Measurements from ENCODE around the gene ATN1. TPM values are rescaled to one million over a fixed set of nuclear protein-coding genes. Genes with fewer than 3 reads are reported as not detected.
A peak's percentile ranks its signal among the peaks of the same experiment; 100 is the strongest.

ATN1 gene
- total RNA-seq, 5 donors from 2014 or later (not counting 1 experiment from before 2014, with no cell fraction given) = 34.7 to 44.3 (median 41.7) TPM

GRCh38 chr12:6899837-6900519 is 27.8 kb upstream of the ATN1 start:
- ATAC-seq (replicated peaks in 1 of 4) (no peak), DNase-seq (peak in 1 of 35 experiments; percentile 29)
- 35% methylated on average over 6 of the region's 10 CpGs for WGBS (ENCODE audit: insufficient coverage)
- H3K9me3 ChIP-seq = no peaks in the 10 kb centered on the region
- ChIA-PET CTCF (interaction anchor here (0.5 to 1.0 kb wide), 3 partner anchors 27 to 290 kb away, joined by 3 to 5 read pairs (median 3); partner anchors contain the start of gene SPSB2 (in 1 of the 2)), POLR2A (no interaction called here)
- H3K27ac ChIP-seq (ENCODE audit: low read length) = no peak overlapping the region
- peaks cover 8 to 10% of the 10 kb centered on the region in 2 experiments for H3K4me1 ChIP-seq (ENCODE audit: control insufficient read depth in 1 of 2, extremely low read depth in 1 of 2, insufficient read depth in 2 of 2, low read length in 2 of 2)
- peaks cover 5 to 7% (median 7%) of the 10 kb centered on the region in 3 donors for H3K4me1 Mint-ChIP-seq
- H3K27ac Mint-ChIP-seq = no peak overlapping the region
- H3K36me3 Mint-ChIP-seq = no peaks in the 10 kb centered on the region
- H3K4me3 ChIP-seq (ENCODE audit: control insufficient read depth in 1 of 2, extremely low read depth in 1 of 2, low read length in 1 of 2) = no peak overlapping the region
- no peak overlapping the region for H3K4me3 Mint-ChIP-seq
- no peaks in the 10 kb centered on the region for H3K27me3 ChIP-seq (replicated peaks in 1 of 2; ENCODE audit: control insufficient read depth in 2 of 2, extremely low read depth in 1 of 2, insufficient read depth in 2 of 2, low read length in 1 of 2)
- no peaks in the 10 kb centered on the region for H3K27me3 Mint-ChIP-seq
- H3K36me3 ChIP-seq (ENCODE audit: control insufficient read depth in 2 of 2, extremely low read depth in 1 of 2, insufficient read depth in 1 of 2, low read length in 1 of 2) = no peaks in the 10 kb centered on the region
- H3K9me3 Mint-ChIP-seq = no peaks in the 10 kb centered on the region

- ChIA-PET CTCF (interaction anchor here (0.5 to 1.6 kb wide), 4 partner anchors 11 to 481 kb away, joined by 3 to 6 read pairs (median 4); partner anchors contain the start of genes C12orf57 (in 1 of the 2) and RNU7-1 (in 1 of the 2)), POLR2A (interaction anchor here in 1 of 2 donors (0.6 kb wide), 1 partner anchor 171 kb away, joined by 4 read pairs; no protein-coding TSS in a partner anchor)
- H3K27me3 ChIP-seq (replicated peaks in 1 of 2; ENCODE audit: control insufficient read depth in 2 of 2, extremely low read depth in 1 of 2, insufficient read depth in 2 of 2, low read length in 1 of 2) = no peaks in the 10 kb centered on the region
- H3K27ac ChIP-seq (ENCODE audit: low read length) = no peak overlapping the region
- peaks cover 5 to 7% (median 7%) of the 10 kb centered on the region in 3 donors for H3K4me1 Mint-ChIP-seq
- H3K27me3 Mint-ChIP-seq = no peaks in the 10 kb centered on the region
- H3K36me3 ChIP-seq (ENCODE audit: control insufficient read depth in 2 of 2, extremely low read depth in 1 of 2, insufficient read depth in 1 of 2, low read length in 1 of 2) = no peaks in the 10 kb centered on the region
- no peaks in the 10 kb centered on the region for H3K9me3 ChIP-seq
- DNase-seq (no peak), ATAC-seq (replicated peaks in 1 of 4) (no peak)
- no peaks in the 10 kb centered on the region for H3K9me3 Mint-ChIP-seq
- H3K4me3 ChIP-seq (ENCODE audit: control insufficient read depth in 1 of 2, extremely low read depth in 1 of 2, low read length in 1 of 2) = no peak overlapping the region
- no peaks in the 10 kb centered on the region for H3K36me3 Mint-ChIP-seq
- peaks cover 8 to 15% of the 10 kb centered on the region in 2 experiments for H3K4me1 ChIP-seq (ENCODE audit: control insufficient read depth in 1 of 2, extremely low read depth in 1 of 2, insufficient read depth in 2 of 2, low read length in 2 of 2)
- H3K27ac Mint-ChIP-seq = no peak overlapping the region
- WGBS (ENCODE audit: insufficient coverage) = 80% methylated on average over 1 of the region's 4 CpGs
- H3K4me3 Mint-ChIP-seq = no peak overlapping the region
Observed at GRCh38 chr12:6902448-6902847, 25.3 kb upstream of the ATN1 start.

- Histone ChIP-seq H3K27ac (ENCODE audit: low read length) (peak overlapping the region; percentile 93), H3K9me3 (no peaks in the 10 kb centered on the region), H3K4me3 (ENCODE audit: control insufficient read depth in 1 of 2, extremely low read depth in 1 of 2, low read length in 1 of 2) (no peak overlapping the region), H3K4me1 (ENCODE audit: control insufficient read depth in 1 of 2, extremely low read depth in 1 of 2, insufficient read depth in 2 of 2, low read length in 2 of 2) (peaks cover 8 to 15% of the 10 kb centered on the region in 2 experiments), H3K27me3 (replicated peaks in 1 of 2; ENCODE audit: control insufficient read depth in 2 of 2, extremely low read depth in 1 of 2, insufficient read depth in 2 of 2, low read length in 1 of 2) (no peaks in the 10 kb centered on the region), H3K36me3 (ENCODE audit: control insufficient read depth in 2 of 2, extremely low read depth in 1 of 2, insufficient read depth in 1 of 2, low read length in 1 of 2) (no peaks in the 10 kb centered on the region)
- Mint-ChIP-seq H3K27ac (no peak overlapping the region), H3K4me1 (peaks cover 5 to 7% (median 7%) of the 10 kb centered on the region in 3 donors), H3K27me3 (no peaks in the 10 kb centered on the region), H3K36me3 (no peaks in the 10 kb centered on the region), H3K4me3 (no peak overlapping the region), H3K9me3 (no peaks in the 10 kb centered on the region)
- ATAC-seq (replicated peaks in 1 of 4) (no peak), DNase-seq (no peak)
- ChIA-PET CTCF (interaction anchor here (0.6 to 1.5 kb wide), 3 partner anchors 13 to 34 kb away, joined by 4 to 6 read pairs (median 4); no protein-coding TSS in a partner anchor), POLR2A (interaction anchor here in 1 of 2 donors (0.5 to 1.5 kb wide), 2 partner anchors 16 to 51 kb away, joined by 3 to 4 read pairs; partner anchors contain the start of gene USP5)
- WGBS (ENCODE audit: insufficient coverage) = 100% methylated on average over 1 of the region's 1 CpG
Observed at GRCh38 chr12:6903722-6904121, 24.0 kb upstream of the ATN1 start.

GRCh38 chr12:6904280-6905276 is 23.2 kb upstream of the ATN1 start, which contains the start of gene LRRC23:
TSS of gene LRRC23 (plus strand) at chr12:6904822. CDS start at chr12:6905634, 812 bp downstream.
- H3K9me3 ChIP-seq = no peaks in the 10 kb centered on the region
- H3K36me3 ChIP-seq (ENCODE audit: control insufficient read depth in 2 of 2, extremely low read depth in 1 of 2, insufficient read depth in 1 of 2, low read length in 1 of 2) = no peaks in the 10 kb centered on the region
- H3K27ac ChIP-seq (ENCODE audit: low read length) = peak within 1 kb of the TSS; percentile 93
- Mint-ChIP-seq H3K4me3 (no peak within 1 kb of the TSS), H3K27me3 (no peaks in the 10 kb centered on the region), H3K27ac (no peak within 1 kb of the TSS), H3K36me3 (no peaks in the 10 kb centered on the region), H3K4me1 (peaks cover 4 to 5% (median 4%) of the 10 kb centered on the region in 3 donors), H3K9me3 (no peaks in the 10 kb centered on the region)
- WGBS (ENCODE audit: insufficient coverage) = 5% methylated on average over 27 of the region's 34 CpGs
- ChIA-PET POLR2A (interaction anchor here (0.5 to 1.5 kb wide), 7 partner anchors 9 to 52 kb away, joined by 3 to 12 read pairs (median 4); partner anchors contain the start of genes C12orf57 (in 1 of the 2), RNU7-1 (in 1 of the 2) and USP5 (in 1 of the 2)), CTCF (interaction anchor here (0.5 to 1.9 kb wide), 9 partner anchors 13 to 240 kb away, joined by 3 to 11 read pairs (median 4); partner anchors contain the start of gene SPSB2 (in 1 of the 2))
- H3K4me1 ChIP-seq (ENCODE audit: control insufficient read depth in 1 of 2, extremely low read depth in 1 of 2, insufficient read depth in 2 of 2, low read length in 2 of 2) = peaks cover 8 to 15% of the 10 kb centered on the region in 2 experiments
- DNase-seq (peak; percentile 87 to 99 (median 96)), ATAC-seq (replicated peaks in 1 of 4) (peak; percentile 97 to 98 (median 98))
- no peaks in the 10 kb centered on the region for H3K27me3 ChIP-seq (replicated peaks in 1 of 2; ENCODE audit: control insufficient read depth in 2 of 2, extremely low read depth in 1 of 2, insufficient read depth in 2 of 2, low read length in 1 of 2)
- H3K4me3 ChIP-seq (ENCODE audit: control insufficient read depth in 1 of 2, extremely low read depth in 1 of 2, low read length in 1 of 2) = peak within 1 kb of the TSS; percentile 68 to 83

- Histone ChIP-seq H3K27me3 (replicated peaks in 1 of 2; ENCODE audit: control insufficient read depth in 2 of 2, extremely low read depth in 1 of 2, insufficient read depth in 2 of 2, low read length in 1 of 2) (no peaks in the 10 kb centered on the region), H3K4me3 (ENCODE audit: control insufficient read depth in 1 of 2, extremely low read depth in 1 of 2, low read length in 1 of 2) (peak overlapping the region; percentile 68 to 83), H3K4me1 (ENCODE audit: control insufficient read depth in 1 of 2, extremely low read depth in 1 of 2, insufficient read depth in 2 of 2, low read length in 2 of 2) (peaks cover 8 to 15% of the 10 kb centered on the region in 2 experiments), H3K36me3 (ENCODE audit: control insufficient read depth in 2 of 2, extremely low read depth in 1 of 2, insufficient read depth in 1 of 2, low read length in 1 of 2) (no peaks in the 10 kb centered on the region), H3K27ac (ENCODE audit: low read length) (peak overlapping the region; percentile 93), H3K9me3 (no peaks in the 10 kb centered on the region)
- ATAC-seq (replicated peaks in 1 of 4) (no peak), DNase-seq (no peak)
- H3K4me3 Mint-ChIP-seq = no peak overlapping the region
- no peaks in the 10 kb centered on the region for H3K27me3 Mint-ChIP-seq
- ChIA-PET CTCF (interaction anchor here (0.6 to 1.9 kb wide), 8 partner anchors 11 to 241 kb away, joined by 3 to 11 read pairs (median 4); partner anchors contain the start of gene SPSB2 (in 1 of the 2)), POLR2A (interaction anchor here (0.6 to 1.7 kb wide), 7 partner anchors 8 to 53 kb away, joined by 3 to 12 read pairs (median 4); partner anchors contain the start of genes C12orf57 (in 1 of the 2), RNU7-1 (in 1 of the 2), SPSB2 (in 1 of the 2) and USP5 (in 1 of the 2))
- WGBS (ENCODE audit: insufficient coverage) = 100% methylated on average over 2 of the region's 5 CpGs
- H3K4me1 Mint-ChIP-seq = peaks cover 0 to 2% (median 0%) of the 10 kb centered on the region in 3 donors
- no peaks in the 10 kb centered on the region for H3K9me3 Mint-ChIP-seq
- no peaks in the 10 kb centered on the region for H3K36me3 Mint-ChIP-seq
- no peak overlapping the region for H3K27ac Mint-ChIP-seq
Observed at GRCh38 chr12:6905414-6906040, 22.2 kb upstream of the ATN1 start.
